GM12865 (cell line): ENCODE measurements around the gene HECTD1.

ENCODE experiments used
- DNase-seq: peaks from one replicate; pipeline ENCODE4 v3.0.0; 2010; ENCODE audit warnings: low read depth
- H3K4me3 ChIP-seq: 2 replicates; pipeline ENCODE4 v1.5.1; 2011; ENCODE audit warnings: mild to moderate bottlenecking, low read depth, low read length, control low read depth
- TF ChIP-seq, protein P1 (sequence below): IDR thresholded peaks from 2 replicates; pipeline ENCODE4 v1.5.1; 2011; ENCODE audit warnings: low read length, control low read depth, low read depth, inconsistent platforms; ENCODE audit not compliant: insufficient read depth; ENCODE audit errors: missing control alignments

The HECTD1 gene

DNA sequence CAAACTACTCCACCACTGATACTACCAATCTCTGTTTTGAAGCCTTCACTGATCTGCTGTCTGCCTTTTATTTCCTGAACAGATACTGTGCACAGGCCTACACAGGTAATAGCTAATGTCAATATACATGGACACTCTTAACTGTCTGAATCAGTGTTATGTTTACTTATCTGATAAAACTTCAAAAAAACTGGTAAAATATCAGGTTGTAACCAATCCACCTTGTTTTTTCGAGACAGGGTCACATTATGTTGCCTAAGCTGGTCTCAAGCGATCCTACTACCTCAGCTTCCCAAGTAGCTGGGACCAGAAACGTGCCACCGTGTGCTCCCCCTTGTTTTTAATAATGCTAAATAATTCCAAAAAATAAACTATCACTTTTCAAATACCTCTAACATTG, 43.5 kb downstream of the HECTD1 start:
- H3K4me3 ChIP-seq: no peak overlapping the region
- TF ChIP-seq, protein P1, sequence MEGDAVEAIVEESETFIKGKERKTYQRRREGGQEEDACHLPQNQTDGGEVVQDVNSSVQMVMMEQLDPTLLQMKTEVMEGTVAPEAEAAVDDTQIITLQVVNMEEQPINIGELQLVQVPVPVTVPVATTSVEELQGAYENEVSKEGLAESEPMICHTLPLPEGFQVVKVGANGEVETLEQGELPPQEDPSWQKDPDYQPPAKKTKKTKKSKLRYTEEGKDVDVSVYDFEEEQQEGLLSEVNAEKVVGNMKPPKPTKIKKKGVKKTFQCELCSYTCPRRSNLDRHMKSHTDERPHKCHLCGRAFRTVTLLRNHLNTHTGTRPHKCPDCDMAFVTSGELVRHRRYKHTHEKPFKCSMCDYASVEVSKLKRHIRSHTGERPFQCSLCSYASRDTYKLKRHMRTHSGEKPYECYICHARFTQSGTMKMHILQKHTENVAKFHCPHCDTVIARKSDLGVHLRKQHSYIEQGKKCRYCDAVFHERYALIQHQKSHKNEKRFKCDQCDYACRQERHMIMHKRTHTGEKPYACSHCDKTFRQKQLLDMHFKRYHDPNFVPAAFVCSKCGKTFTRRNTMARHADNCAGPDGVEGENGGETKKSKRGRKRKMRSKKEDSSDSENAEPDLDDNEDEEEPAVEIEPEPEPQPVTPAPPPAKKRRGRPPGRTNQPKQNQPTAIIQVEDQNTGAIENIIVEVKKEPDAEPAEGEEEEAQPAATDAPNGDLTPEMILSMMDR: no peak
- no peak for DNase-seq

DNA sequence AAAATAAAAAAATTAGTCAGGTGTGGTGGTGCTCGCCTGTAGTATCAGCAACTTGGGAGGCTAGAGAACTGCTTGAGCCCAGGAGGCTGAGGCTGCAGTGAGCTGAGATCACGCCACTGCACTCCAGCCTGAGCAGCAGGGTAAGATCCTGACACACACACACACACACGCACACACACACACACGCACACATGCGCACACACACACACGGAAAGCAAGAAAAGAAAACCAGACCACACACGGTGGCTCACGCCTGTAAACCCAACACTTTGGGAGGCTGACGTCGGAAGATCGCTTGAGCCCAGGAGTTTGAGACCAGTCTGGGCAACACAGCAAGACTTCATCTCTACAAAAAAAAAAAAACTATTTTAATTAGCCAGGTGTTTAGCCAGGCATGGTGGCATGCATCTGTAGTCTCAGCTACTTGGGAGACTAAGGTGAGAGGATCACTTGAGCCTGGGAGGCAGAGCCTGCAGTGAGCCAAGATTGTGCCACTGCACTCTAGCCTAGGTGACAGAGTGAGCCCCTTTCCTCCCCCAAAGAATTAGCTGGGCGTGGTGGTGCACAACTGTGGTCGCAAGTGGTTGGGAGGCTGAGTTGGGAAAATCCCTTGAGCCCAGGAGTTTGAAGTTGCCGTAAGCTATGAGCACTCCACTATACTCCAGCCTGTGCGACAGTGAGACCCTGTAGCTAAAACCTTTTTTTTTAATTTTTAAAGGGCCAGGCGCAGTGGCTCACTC, 44.5 kb downstream of the HECTD1 start:
- DNase-seq: no peak
- no peak overlapping the region for H3K4me3 ChIP-seq
- TF ChIP-seq, protein P1: no peak

DNA sequence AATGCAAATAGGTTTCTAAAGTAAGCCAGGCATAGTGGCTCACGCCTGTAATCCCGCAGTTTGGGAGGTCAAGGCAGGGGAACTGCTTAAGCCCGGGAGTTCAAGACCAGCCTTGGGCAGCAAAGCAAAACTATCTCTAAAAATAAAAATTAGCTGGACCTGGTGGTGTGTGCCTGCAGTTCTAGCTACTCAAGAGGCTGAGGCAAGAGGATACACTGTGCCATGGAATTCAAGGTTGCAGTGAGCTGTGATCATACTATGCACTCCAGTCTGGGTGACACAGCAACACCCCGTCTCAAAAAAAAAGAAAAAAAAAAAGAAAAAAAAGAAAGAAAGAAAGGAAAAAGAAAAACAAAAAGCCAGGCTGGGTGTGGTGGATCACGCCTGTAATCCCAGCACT, 46.3 kb downstream of the HECTD1 start:
- DNase-seq: no peak
- H3K4me3 ChIP-seq: no peak overlapping the region
- TF ChIP-seq, protein P1: no peak

DNA sequence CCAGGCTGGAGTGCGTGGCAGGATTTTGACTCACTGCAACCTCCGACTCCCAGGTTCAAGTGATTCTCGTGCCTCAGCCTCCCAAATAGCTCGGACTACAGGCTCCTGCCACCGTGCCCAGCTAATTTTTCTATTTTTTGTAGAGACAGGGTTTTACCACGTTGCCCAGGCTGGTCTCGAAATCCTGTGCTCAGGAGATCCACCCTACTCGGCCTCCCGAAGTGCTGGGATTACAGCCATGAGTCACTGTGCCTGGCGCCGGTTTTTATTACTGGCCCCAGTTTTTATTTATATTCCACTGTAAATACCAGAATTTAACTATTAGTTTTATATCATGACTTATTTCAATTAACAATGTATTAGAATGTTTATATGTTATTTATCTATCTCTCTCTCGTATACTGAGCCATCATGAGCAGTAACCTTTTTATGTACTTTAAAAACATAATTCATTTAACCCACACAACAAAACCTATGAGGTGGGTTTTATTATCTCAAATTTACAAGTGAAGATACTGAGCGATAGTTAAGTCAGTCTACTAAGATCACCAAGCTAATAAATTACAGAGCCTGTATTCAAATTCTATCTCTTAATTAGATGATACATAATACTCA, 47.8 kb downstream of the HECTD1 start:
- DNase-seq: no peak
- TF ChIP-seq, protein P1: no peak

GRCh38 chr14:31154956-31155355, 52.6 kb downstream of the HECTD1 start:
- TF ChIP-seq, protein P1: no peak

More for the DNA sequence above, 47.8 kb downstream of the HECTD1 start:
- no peak overlapping the region for H3K4me3 ChIP-seq

DNA sequence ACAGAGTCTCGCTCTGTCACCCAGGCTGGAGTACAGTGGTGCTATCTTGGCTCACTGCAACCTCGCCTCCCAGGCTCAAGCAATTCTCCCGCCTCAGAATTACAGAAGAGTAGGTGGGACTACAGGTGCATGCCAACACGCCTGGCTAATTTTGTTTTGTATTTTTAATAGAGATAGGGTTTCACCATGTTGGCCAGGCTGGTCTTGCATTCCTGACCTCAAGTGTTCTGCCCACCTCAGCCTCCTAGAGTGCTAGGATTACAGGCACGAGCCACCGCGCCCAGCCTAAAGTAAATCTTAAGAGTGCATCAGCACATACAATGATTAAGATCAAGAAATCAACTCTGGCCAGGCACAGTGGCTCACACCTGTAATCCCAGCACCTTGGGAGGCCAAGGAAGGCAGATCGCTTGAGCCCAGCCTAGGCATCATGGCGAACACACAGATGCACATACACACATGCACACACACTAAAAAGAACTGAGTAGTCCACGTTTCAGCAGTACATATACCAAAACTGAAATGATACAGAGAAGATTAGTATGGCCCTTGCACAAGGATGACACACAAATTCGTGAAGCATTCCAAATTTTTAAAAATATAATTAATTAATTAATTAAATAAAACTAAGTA, 65.0 kb downstream of the HECTD1 start:
- H3K4me3 ChIP-seq: no peak overlapping the region
- TF ChIP-seq, protein P1: no peak
- no peak for DNase-seq

More at GRCh38 chr14:31154956-31155355, 52.6 kb downstream of the HECTD1 start:
- no peak overlapping the region for H3K4me3 ChIP-seq
- no peak for DNase-seq
